SK-N-SH treated with all-trans-retinoic acid at 6 μM for 48 hours (cell line): ENCODE data around the gene PHACTR2.

Experiments used
- BACH2 ChIP-seq: fragments of 250-450 bp; sonication (Bioruptor Pico); IDR thresholded peaks from 2 replicates; pipeline ENCODE4 v1.9.0; 2021; ENCODE audit warnings: mild to moderate bottlenecking, borderline replicate concordance
- CREB5 ChIP-seq: fragments of 250-450 bp; sonication (Bioruptor Pico); IDR thresholded peaks from 2 replicates; pipeline ENCODE4 v1.5.1; 2020; ENCODE audit warnings: low read depth, mild to moderate bottlenecking, moderate library complexity
- CSDC2 ChIP-seq: fragments of 250-450 bp; sonication (Bioruptor Pico); IDR thresholded peaks from 2 replicates; pipeline ENCODE4 v1.5.0; 2020; ENCODE audit warnings: mild to moderate bottlenecking, moderate library complexity
- ESRRG ChIP-seq: fragments of 250-450 bp; sonication (Bioruptor Pico); IDR thresholded peaks from 2 replicates; pipeline ENCODE4 v1.6.1; 2021; ENCODE audit warnings: mild to moderate bottlenecking
- ISL1 ChIP-seq: fragments of 250-450 bp; sonication (Bioruptor Pico); IDR thresholded peaks from 2 replicates; pipeline ENCODE4 v2.1.2; 2022; ENCODE audit warnings: mild to moderate bottlenecking, moderate library complexity
- PATZ1 ChIP-seq: fragments of 250-450 bp; sonication (Bioruptor Pico); IDR thresholded peaks from 2 replicates; pipeline ENCODE4 v1.8.0; 2020; ENCODE audit warnings: mild to moderate bottlenecking, moderate library complexity, borderline replicate concordance
- POU6F1 ChIP-seq: fragments of 250-450 bp; sonication (Bioruptor Pico); IDR thresholded peaks from 2 replicates; pipeline ENCODE4 v1.8.0; 2021; ENCODE audit warnings: low read depth, mild to moderate bottlenecking, moderate library complexity, borderline replicate concordance
- RARB ChIP-seq: fragments of 250-450 bp; sonication (Bioruptor Pico); IDR thresholded peaks from 2 replicates; pipeline ENCODE4 v1.8.0; 2021; ENCODE audit warnings: mild to moderate bottlenecking, moderate library complexity
- SNAI2 ChIP-seq: fragments of 250-450 bp; sonication (Bioruptor Pico); IDR thresholded peaks from 2 replicates; pipeline ENCODE4 v1.5.0; 2020; ENCODE audit warnings: mild to moderate bottlenecking, moderate library complexity
- TCF4 ChIP-seq: fragments of 250-450 bp; sonication (Bioruptor Pico); IDR thresholded peaks from 2 replicates; pipeline ENCODE4 v1.8.0; 2021; ENCODE audit warnings: mild to moderate bottlenecking, moderate library complexity, borderline replicate concordance
- TSHZ2 ChIP-seq: fragments of 250-450 bp; sonication (Bioruptor Pico); IDR thresholded peaks from 2 replicates; pipeline ENCODE4 v1.5.0; 2020; ENCODE audit warnings: mild to moderate bottlenecking, moderate library complexity
- ZC3H10 ChIP-seq: fragments of 250-450 bp; sonication (Bioruptor Pico); IDR thresholded peaks from 2 replicates; pipeline ENCODE4 v1.5.1; 2021; ENCODE audit warnings: mild to moderate bottlenecking, moderate library complexity

GRCh38 chr6:143657809-143658208 is 20.0 kb upstream of the PHACTR2 start:
- TF ChIP-seq PATZ1 (CRISPR knock-in tag) (no peak), TSHZ2 (no peak), TCF4 (no peak), CSDC2 (no peak), ISL1 (CRISPR knock-in tag) (no peak), BACH2 (CRISPR knock-in tag) (no peak), SNAI2 (CRISPR knock-in tag) (no peak), ZC3H10 (no peak), POU6F1 (CRISPR knock-in tag) (no peak), RARB (CRISPR knock-in tag) (no peak), ESRRG (CRISPR knock-in tag) (no peak), CREB5 (CRISPR knock-in tag) (no peak)
